HEK293 (cell line): ENCODE measurements around the gene MBD5.

ENCODE experiments used
- CTCF ChIA-PET: fragments of 350-600 bp; formaldehyde crosslinking; extraction: SDS; loops from one replicate; lab custom pipeline; 2021; ENCODE audit warnings: antibody characterized with exemption; lab: Yijun Ruan, JAX
- POLR2A ChIA-PET: fragments of 300-600 bp; formaldehyde crosslinking; extraction: SDS; loops from one replicate; lab custom pipeline; 2020; ENCODE audit warnings: antibody characterized with exemption, inconsistent platforms; lab: Yijun Ruan, JAX
- H3K27ac ChIP-seq: fragments of 200-500 bp; sonication (Bioruptor generic); 2 replicates; pipeline ENCODE4 v1.5.1; 2014; ENCODE audit warnings: low read depth, low read length, control low read depth, inconsistent platforms; ENCODE audit errors: extremely low read depth
- H3K36me3 ChIP-seq, 2 experiments: fragments of 200-500 bp in 1 of 2; sonication (Bioruptor generic) in 1 of 2; 1 replicate in 1 of 2; 2 replicates in 1 of 2; pipeline ENCODE4 v1.5.1; 2014 to 2017; ENCODE audit warnings: inconsistent platforms in 2 of 2, low read length in 2 of 2; ENCODE audit not compliant: control insufficient read depth in 2 of 2, insufficient read depth in 1 of 2
- H3K4me1 ChIP-seq: fragments of 200-500 bp; sonication (Bioruptor generic); 2 replicates; pipeline ENCODE4 v1.5.1; 2014; ENCODE audit warnings: mild to moderate bottlenecking, low read length, inconsistent platforms; ENCODE audit not compliant: control insufficient read depth, insufficient read depth
- H3K4me3 ChIP-seq: 2 replicates; pipeline ENCODE4 v1.5.1; 2011; ENCODE audit warnings: low read depth, mild to moderate bottlenecking, control low read depth, low read length, moderate library complexity
- H3K9me3 ChIP-seq: fragments of 200-500 bp; sonication (Bioruptor generic); 2 replicates; pipeline ENCODE4 v1.5.1; 2014; ENCODE audit warnings: low read depth, low read length, inconsistent platforms; ENCODE audit not compliant: control insufficient read depth, insufficient read depth
- ATF2 ChIP-seq: fragments of 450-650 bp; formaldehyde crosslinking; IDR thresholded peaks from 2 replicates; pipeline ENCODE4 v1.5.1; 2016; ENCODE audit warnings: missing biosample characterization, missing genetic modification characterization, low read depth
- HOXC10 ChIP-seq: sonication (generic); formaldehyde crosslinking; IDR thresholded peaks from 2 replicates; pipeline ENCODE4 v1.8.1; 2023; ENCODE audit warnings: mild to moderate bottlenecking, missing genetic modification reagents
- KLF10 ChIP-seq: fragments of 450-650 bp; IDR thresholded peaks from 2 replicates; pipeline ENCODE4 v1.5.1; 2018; ENCODE audit warnings: missing biosample characterization, mild to moderate bottlenecking, missing genetic modification characterization
- PRDM1 ChIP-seq: fragments of 450-650 bp; formaldehyde crosslinking; IDR thresholded peaks from 2 replicates; pipeline ENCODE4; 2016; ENCODE audit warnings: missing biosample characterization, missing genetic modification characterization
- PRDM4 ChIP-seq: fragments of 450-650 bp; formaldehyde crosslinking; IDR thresholded peaks from 2 replicates; pipeline ENCODE4 v1.5.1; 2017; ENCODE audit warnings: missing biosample characterization, missing genetic modification characterization
- SP2 ChIP-seq: fragments of 450-650 bp; formaldehyde crosslinking; IDR thresholded peaks from 2 replicates; pipeline ENCODE4 v1.5.1; 2016; ENCODE audit warnings: missing biosample characterization, missing genetic modification characterization
- ZBTB1 ChIP-seq: fragments of 450-650 bp; formaldehyde crosslinking; IDR thresholded peaks from 2 replicates; pipeline ENCODE4 v1.5.1; 2016; ENCODE audit warnings: missing biosample characterization, missing genetic modification characterization
- ZBTB6 ChIP-seq: fragments of 450-650 bp; formaldehyde crosslinking; IDR thresholded peaks from 2 replicates; pipeline ENCODE4 v1.5.1; 2017; ENCODE audit warnings: missing biosample characterization, missing genetic modification characterization
- ZBTB7A ChIP-seq: fragments of 450-650 bp; formaldehyde crosslinking; IDR thresholded peaks from 2 replicates; pipeline ENCODE4 v1.5.1; 2016; ENCODE audit warnings: low read depth, missing biosample characterization, missing genetic modification characterization
- ZFP37 ChIP-seq: fragments of 450-650 bp; formaldehyde crosslinking; IDR thresholded peaks from 2 replicates; pipeline ENCODE4 v1.5.1; 2016; ENCODE audit warnings: missing biosample characterization, missing genetic modification characterization
- ZNF140 ChIP-seq: fragments of 450-650 bp; formaldehyde crosslinking; IDR thresholded peaks from 2 replicates; pipeline ENCODE4 v1.5.1; 2016; ENCODE audit warnings: missing biosample characterization, missing genetic modification characterization
- ZNF169 ChIP-seq: fragments of 450-650 bp; formaldehyde crosslinking; IDR thresholded peaks from 2 replicates; pipeline ENCODE4 v1.5.1; 2016; ENCODE audit warnings: missing biosample characterization, missing genetic modification characterization
- ZNF26 ChIP-seq: fragments of 450-650 bp; formaldehyde crosslinking; IDR thresholded peaks from 2 replicates; pipeline ENCODE4 v1.5.1; 2016; ENCODE audit warnings: missing biosample characterization, missing genetic modification characterization
- ZNF280C ChIP-seq: fragments of 450-650 bp; formaldehyde crosslinking; IDR thresholded peaks from 2 replicates; pipeline ENCODE4 v1.5.1; 2016; ENCODE audit warnings: missing biosample characterization, missing genetic modification characterization
- ZNF311 ChIP-seq: fragments of 450-650 bp; formaldehyde crosslinking; IDR thresholded peaks from 2 replicates; pipeline ENCODE4 v1.5.1; 2017; ENCODE audit warnings: missing biosample characterization, missing genetic modification characterization, borderline replicate concordance
- ZNF37A ChIP-seq: fragments of 450-650 bp; IDR thresholded peaks from 2 replicates; pipeline ENCODE4 v1.5.1; 2018; ENCODE audit warnings: missing biosample characterization, missing genetic modification characterization
- ZNF423 ChIP-seq: fragments of 450-650 bp; formaldehyde crosslinking; IDR thresholded peaks from 2 replicates; pipeline ENCODE4 v1.5.1; 2016; ENCODE audit warnings: missing biosample characterization, missing genetic modification characterization
- ZNF48 ChIP-seq: fragments of 450-650 bp; formaldehyde crosslinking; IDR thresholded peaks from 2 replicates; pipeline ENCODE4 v1.5.1; 2016; ENCODE audit warnings: missing biosample characterization, missing genetic modification characterization
- ZNF488 ChIP-seq: fragments of 450-650 bp; formaldehyde crosslinking; IDR thresholded peaks from 2 replicates; pipeline ENCODE4 v1.5.1; 2016; ENCODE audit warnings: missing biosample characterization, missing genetic modification characterization
- ZNF501 ChIP-seq: fragments of 450-650 bp; formaldehyde crosslinking; IDR thresholded peaks from 2 replicates; pipeline ENCODE4 v1.5.1; 2016; ENCODE audit warnings: missing biosample characterization, missing genetic modification characterization
- ZNF544 ChIP-seq: fragments of 450-650 bp; formaldehyde crosslinking; IDR thresholded peaks from 2 replicates; pipeline ENCODE4 v1.5.0; 2017; ENCODE audit warnings: missing biosample characterization, missing genetic modification characterization
- ZNF580 ChIP-seq: fragments of 450-650 bp; formaldehyde crosslinking; IDR thresholded peaks from 2 replicates; pipeline ENCODE4 v1.5.1; 2016; ENCODE audit warnings: missing biosample characterization, missing genetic modification characterization
- ZNF626 ChIP-seq: fragments of 450-650 bp; sonication (Bioruptor Pico); formaldehyde crosslinking; IDR thresholded peaks from 2 replicates; pipeline ENCODE4 v1.5.1; 2018; ENCODE audit warnings: missing biosample characterization, missing genetic modification characterization, inconsistent platforms
- ZNF660 ChIP-seq: fragments of 450-650 bp; IDR thresholded peaks from 2 replicates; pipeline ENCODE4 v1.5.1; 2018; ENCODE audit warnings: missing biosample characterization, mild to moderate bottlenecking, missing genetic modification characterization
- ZNF704 ChIP-seq: fragments of 450-650 bp; formaldehyde crosslinking; IDR thresholded peaks from 2 replicates; pipeline ENCODE4 v1.5.1; 2016; ENCODE audit warnings: missing biosample characterization, missing genetic modification characterization

Gene MBD5

GRCh38 chr2:148545390-148546256 lies 524.7 kb downstream of the MBD5 start:
- H3K9me3 ChIP-seq = no peaks in the 10 kb centered on the region
- TF ChIP-seq PRDM1 (tag by site-specific recombination) (no peak), HOXC10 (CRISPR knock-in tag) (no peak), SP2 (no peak), ZNF37A (tag by site-specific recombination) (no peak), ZNF311 (tag by site-specific recombination) (no peak), ZFP37 (tag by site-specific recombination) (no peak), ZNF48 (tag by site-specific recombination) (no peak), ZNF280C (tag by site-specific recombination) (no peak), ZBTB6 (tag by site-specific recombination) (no peak), ZBTB7A (tag by site-specific recombination) (no peak), ZBTB1 (no peak), ZNF544 (tag by site-specific recombination) (no peak), ZNF26 (tag by site-specific recombination) (no peak), KLF10 (tag by site-specific recombination) (no peak), ZNF580 (no peak), ZNF501 (no peak), ZNF488 (tag by site-specific recombination) (no peak)
- no peaks in the 10 kb centered on the region for H3K4me1 ChIP-seq
- no peak overlapping the region for H3K27ac ChIP-seq
- H3K36me3 ChIP-seq = no peaks in the 10 kb centered on the region
- ChIA-PET POLR2A (no interaction called here), CTCF (interaction anchor here (0.6 kb wide), 1 partner anchor 1380 kb away, joined by 3 read pairs; no protein-coding TSS in a partner anchor)
- H3K4me3 ChIP-seq = no peak overlapping the region

GRCh38 chr2:148546270-148546669 lies 525.4 kb downstream of the MBD5 start:
- H3K27ac ChIP-seq = no peak overlapping the region
- H3K9me3 ChIP-seq = no peaks in the 10 kb centered on the region
- no peaks in the 10 kb centered on the region for H3K36me3 ChIP-seq
- H3K4me1 ChIP-seq = no peaks in the 10 kb centered on the region
- H3K4me3 ChIP-seq = no peak overlapping the region
- POLR2A ChIA-PET = no interaction called here
- CTCF ChIA-PET = no interaction called here
- TF ChIP-seq ZNF626 (no peak), ZNF140 (tag by site-specific recombination) (no peak), ZNF704 (no peak), ZNF169 (no peak), ATF2 (no peak), ZNF423 (no peak), ZNF660 (no peak), PRDM4 (tag by site-specific recombination) (no peak)
